Heart left ventricle (tissue), 13 donors: ENCODE data around the gene STAG1.

Experiments used
- POLR2A ChIP-seq, 2 donors: fragments of 450-650 bp; IDR thresholded peaks; one replicate each; pipeline ENCODE4 v1.6.1; 2017; ENCODE audit warnings: antibody characterized with exemption in 2 of 2, mild to moderate bottlenecking in 2 of 2, moderate library complexity in 2 of 2
- TF ChIP-seq, protein P1 (sequence below), 12 donors: fragments of 200-600 bp; sonication (generic) in 4 of 12; IDR thresholded peaks; one replicate each; pipeline versions ENCODE4 v1.5.0 to v1.8.0; 2018 to 2022; ENCODE audit warnings: antibody characterized with exemption in 12 of 12, mild to moderate bottlenecking in 5 of 12
- donor health status: ischemic (EF 13 %, LVEDD 7.1; RV severe dilation, severe dysfunction).
- donor health status: DM: no; HTN: yes; CAD: no.
- donor health status: DM: no; HTN: no; CAD: no.
- donor health status: ischemic (EF 25% LVEDD 6.9; RV normal size, moderate dysfunction).
- donor health status: ischemic (EF 25% LVEDD 5.7; RV mildly dilated, moderate dysfunction).
- donor health status: ischemic (EF 35%, LVEDD 5.7; RV mildly dilated, moderate dysfunction).
- donor health status: nonischemic (EF 11% LVEDD 7.7; RV severe dilation, severe dysfunction).
- donor health status: DM: yes; HTN: yes; CAD: no.
- donor health status: PGD.
- donor health status: ischemic (EF 29% LVEDD 5.4; RV normal size, mild dysfunction).
- donor health status: nonischemic (EF 23%, LVEDD 6.1; RV moderate dilation, normal function).

DNA sequence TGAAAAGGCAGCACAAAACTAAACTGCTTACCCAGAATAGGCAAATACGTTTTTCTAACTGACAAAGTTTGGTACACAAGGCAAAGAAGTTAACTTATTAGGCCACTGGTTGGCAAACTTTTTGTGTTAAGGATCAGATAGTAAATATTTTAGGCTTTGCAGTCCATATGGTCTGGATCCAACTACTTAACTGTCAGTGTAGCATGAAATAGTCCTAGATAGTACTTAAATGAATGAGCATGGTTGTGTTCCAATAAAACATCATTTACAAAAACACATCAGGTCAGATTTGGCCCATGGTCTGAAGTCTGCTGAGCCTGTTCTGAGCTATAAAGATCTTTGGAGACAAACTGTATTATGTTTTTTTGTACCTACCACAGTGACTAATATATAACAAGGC lies 365.1 kb downstream of the STAG1 start:
- no peak for TF ChIP-seq POLR2A (IDR thresholded peaks at IDR 0.05)
- TF ChIP-seq, protein P1, sequence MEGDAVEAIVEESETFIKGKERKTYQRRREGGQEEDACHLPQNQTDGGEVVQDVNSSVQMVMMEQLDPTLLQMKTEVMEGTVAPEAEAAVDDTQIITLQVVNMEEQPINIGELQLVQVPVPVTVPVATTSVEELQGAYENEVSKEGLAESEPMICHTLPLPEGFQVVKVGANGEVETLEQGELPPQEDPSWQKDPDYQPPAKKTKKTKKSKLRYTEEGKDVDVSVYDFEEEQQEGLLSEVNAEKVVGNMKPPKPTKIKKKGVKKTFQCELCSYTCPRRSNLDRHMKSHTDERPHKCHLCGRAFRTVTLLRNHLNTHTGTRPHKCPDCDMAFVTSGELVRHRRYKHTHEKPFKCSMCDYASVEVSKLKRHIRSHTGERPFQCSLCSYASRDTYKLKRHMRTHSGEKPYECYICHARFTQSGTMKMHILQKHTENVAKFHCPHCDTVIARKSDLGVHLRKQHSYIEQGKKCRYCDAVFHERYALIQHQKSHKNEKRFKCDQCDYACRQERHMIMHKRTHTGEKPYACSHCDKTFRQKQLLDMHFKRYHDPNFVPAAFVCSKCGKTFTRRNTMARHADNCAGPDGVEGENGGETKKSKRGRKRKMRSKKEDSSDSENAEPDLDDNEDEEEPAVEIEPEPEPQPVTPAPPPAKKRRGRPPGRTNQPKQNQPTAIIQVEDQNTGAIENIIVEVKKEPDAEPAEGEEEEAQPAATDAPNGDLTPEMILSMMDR (IDR thresholded peaks at IDR 0.05), result no peak
